ENCODE data around the gene DNAJB6.

DNAJB6 gene

DNA sequence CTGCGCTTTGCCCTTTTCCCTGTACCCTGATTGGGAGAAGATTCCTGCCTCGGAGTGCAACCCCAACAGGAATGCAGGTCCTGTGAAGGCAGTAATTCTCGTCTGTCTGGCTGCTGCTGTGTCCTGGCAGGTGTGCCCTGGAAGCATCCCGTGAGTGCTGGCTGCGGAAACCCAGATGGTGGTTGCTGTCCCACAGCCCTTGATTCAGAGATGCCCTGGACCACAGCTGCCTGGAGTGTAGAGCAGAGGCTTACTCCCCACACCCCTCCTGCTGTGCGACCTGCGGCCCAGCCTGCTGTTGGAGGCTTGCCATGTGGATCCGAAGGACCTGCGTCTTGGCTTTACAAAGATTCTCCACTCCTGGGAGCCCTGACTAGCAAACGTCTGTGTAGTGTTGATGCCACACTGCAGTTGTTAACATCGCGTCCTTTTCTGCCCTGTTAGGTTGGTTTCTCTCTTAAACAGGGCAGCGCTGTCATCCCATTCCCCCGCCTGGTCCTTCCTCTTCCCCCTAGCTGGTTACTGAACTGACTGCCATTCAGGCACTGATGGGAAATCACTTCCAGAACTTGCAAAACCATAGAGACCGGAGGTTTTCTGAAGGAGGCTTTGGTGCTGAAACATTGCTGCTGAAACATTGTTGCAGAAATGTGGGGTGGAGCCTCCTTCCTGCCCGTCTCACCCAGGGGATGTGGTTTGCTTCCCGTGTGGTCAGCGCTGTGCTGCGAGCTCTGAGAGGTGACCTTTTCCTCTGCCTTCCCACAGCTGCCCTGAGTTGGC, 53.3 kb downstream of the DNAJB6 start:
- TF ChIP-seq GATA2 (IDR thresholded peaks at IDR 0.05; ENCODE audit: low read depth, low read length) (no peak), GATA3 (IDR thresholded peaks at IDR 0.05; ENCODE audit: low read depth, low read length) (no peak)

DNA sequence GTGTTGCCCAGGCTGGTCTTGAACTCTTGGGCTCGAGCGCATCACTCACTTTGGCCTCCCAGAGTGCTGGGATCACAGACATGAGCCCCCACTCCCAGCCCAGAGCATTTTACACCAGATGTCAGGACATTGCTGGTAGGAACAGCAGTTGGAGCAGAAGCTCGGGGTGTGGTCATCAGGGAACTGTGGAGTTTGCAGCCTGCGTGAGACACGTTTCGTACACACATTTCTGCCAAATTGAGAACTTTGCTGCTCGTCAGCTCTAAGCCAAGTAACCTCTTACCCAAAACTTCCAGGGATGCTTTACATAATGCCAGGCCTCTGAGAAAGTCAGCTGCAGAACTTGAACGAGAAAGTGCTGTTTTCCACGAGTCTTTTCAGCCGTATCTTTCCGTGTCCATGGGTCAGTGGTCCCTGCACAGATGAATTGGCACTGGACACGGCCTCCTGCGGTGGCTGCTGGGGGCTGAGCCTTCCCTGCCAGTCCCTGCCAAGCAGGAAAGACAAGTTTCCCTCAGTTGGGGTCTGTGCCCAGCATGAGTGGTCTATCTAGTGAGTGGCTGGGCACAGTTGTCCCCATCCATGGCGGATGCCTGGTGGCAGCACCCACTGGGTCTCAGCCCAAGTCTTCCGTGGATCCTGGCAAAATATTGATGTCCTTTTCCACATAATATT, 54.4 kb downstream of the DNAJB6 start:
- TF ChIP-seq GATA2 (IDR thresholded peaks at IDR 0.05; ENCODE audit: low read depth, low read length), result no peak
- no peak for TF ChIP-seq GATA3 (IDR thresholded peaks at IDR 0.05; ENCODE audit: low read depth, low read length)

GRCh38 chr7:157392256-157393037, 55.6 kb downstream of the DNAJB6 start:
- TF ChIP-seq GATA2 (IDR thresholded peaks at IDR 0.05; ENCODE audit: low read depth, low read length), result no peak
- no peak for TF ChIP-seq GATA3 (IDR thresholded peaks at IDR 0.05; ENCODE audit: low read depth, low read length)

GRCh38 chr7:157394246-157395191, 57.7 kb downstream of the DNAJB6 start:
- TF ChIP-seq GATA3 (IDR thresholded peaks at IDR 0.05; ENCODE audit: low read depth, low read length) (no peak), GATA2 (IDR thresholded peaks at IDR 0.05; ENCODE audit: low read depth, low read length) (no peak)

DNA sequence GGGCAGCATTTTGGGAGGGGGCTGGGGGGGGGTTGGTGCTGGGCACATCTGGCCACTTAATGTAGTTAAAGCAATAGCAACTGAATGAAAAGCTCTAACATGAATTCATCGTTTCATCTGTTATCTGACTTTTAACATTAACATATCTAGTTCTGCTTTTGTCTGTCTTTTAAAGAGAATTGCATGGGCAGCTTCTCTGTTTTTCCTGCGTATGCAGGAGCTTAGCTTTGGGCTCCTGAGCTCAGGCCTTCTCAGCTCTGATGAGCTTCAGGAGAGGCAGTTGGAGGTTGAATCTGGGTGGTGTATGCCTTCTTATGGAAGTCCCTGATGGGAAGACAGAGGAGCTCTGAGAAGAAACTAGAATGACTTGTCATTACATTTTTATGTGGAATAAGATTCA, 58.4 kb downstream of the DNAJB6 start:
- TF ChIP-seq GATA2 (IDR thresholded peaks at IDR 0.05; ENCODE audit: low read depth, low read length), result no peak
- no peak for TF ChIP-seq GATA3 (IDR thresholded peaks at IDR 0.05; ENCODE audit: low read depth, low read length)

- TF ChIP-seq GATA3 (IDR thresholded peaks at IDR 0.05; ENCODE audit: low read depth, low read length) (no peak), GATA2 (IDR thresholded peaks at IDR 0.05; ENCODE audit: low read depth, low read length) (no peak)
Observed at GRCh38 chr7:157396316-157397035, 59.7 kb downstream of the DNAJB6 start.

GRCh38 chr7:157397036-157397720, 60.4 kb downstream of the DNAJB6 start:
- TF ChIP-seq GATA2 (IDR thresholded peaks at IDR 0.05; ENCODE audit: low read depth, low read length), result no peak
- TF ChIP-seq GATA3 (IDR thresholded peaks at IDR 0.05; ENCODE audit: low read depth, low read length), result no peak

- no peak for TF ChIP-seq GATA3 (IDR thresholded peaks at IDR 0.05; ENCODE audit: low read depth, low read length)
- TF ChIP-seq GATA2 (IDR thresholded peaks at IDR 0.05; ENCODE audit: low read depth, low read length), result peak; percentile 82
Observed at GRCh38 chr7:157397731-157398691, 61.2 kb downstream of the DNAJB6 start.

DNA sequence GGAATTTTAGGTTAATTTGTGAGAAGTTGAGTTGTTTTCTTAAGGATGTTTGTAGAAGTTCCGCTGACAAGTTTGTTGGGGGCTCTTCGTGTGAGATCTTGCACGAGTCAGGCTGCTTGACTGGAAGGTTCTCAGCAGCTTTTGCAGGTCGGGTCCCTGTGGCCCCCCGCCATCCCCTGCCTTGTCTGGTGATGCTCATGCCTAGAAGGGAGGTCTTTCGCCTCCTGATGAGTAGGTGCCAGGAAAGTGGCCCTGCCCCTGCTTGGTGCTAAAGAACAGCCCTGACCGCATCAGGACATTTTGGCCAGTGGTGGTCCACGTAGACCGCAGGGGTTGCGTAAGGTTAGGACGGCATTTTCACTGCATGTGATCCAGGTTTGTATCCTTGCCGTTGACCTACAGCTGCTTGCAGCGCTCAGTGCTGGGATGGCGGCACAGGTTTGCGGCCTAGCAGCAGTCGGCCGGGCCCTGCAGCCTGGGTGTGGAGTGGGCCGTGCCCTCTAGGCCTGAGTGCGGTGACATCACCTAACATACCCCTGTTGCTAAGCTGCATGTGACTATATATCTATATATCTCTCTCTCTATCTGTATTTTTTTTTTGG, 62.4 kb downstream of the DNAJB6 start:
- no peak for TF ChIP-seq GATA3 (IDR thresholded peaks at IDR 0.05; ENCODE audit: low read depth, low read length)
- no peak for TF ChIP-seq GATA2 (IDR thresholded peaks at IDR 0.05; ENCODE audit: low read depth, low read length)

DNA sequence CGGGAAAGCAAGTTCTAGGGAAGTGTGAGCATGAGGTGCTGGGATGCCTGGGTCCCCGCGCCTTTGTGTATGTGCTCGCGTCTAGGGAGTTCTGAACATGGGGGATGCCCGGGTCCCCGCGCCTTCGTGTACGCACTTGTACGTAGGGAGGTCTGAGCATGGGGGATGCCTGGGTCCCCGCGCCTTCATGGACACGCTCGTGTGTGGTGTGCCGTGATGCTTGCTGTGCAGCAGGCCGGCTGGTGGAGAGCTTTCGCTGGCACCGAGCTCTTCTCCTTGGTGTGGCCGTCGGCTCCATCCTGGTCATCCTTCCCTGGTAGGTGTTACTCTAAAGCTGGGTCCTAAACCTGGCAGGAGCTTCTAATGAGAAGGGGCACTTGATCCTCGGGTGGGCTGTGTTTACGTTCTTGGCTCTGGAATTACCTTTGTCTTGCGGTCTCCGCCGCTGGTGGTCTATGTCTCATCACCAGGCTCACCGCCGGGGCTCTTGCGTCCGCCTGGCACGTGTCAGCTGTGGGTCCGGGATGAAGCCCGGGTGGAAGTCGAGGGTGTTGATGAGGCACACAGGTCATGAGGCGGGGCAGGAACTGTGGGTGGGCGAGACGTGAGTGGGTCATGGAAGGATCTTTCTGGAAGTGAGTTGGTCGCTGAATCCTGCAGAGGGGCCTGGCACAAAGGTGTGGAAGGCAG, 63.5 kb downstream of the DNAJB6 start:
- TF ChIP-seq GATA2 (IDR thresholded peaks at IDR 0.05; ENCODE audit: low read depth, low read length) (no peak), GATA3 (IDR thresholded peaks at IDR 0.05; ENCODE audit: low read depth, low read length) (no peak)
